ENCODE data around the gene F2. TPM values are rescaled to one million over a fixed set of nuclear protein-coding genes. Genes with fewer than 3 reads are reported as not detected.
A peak's percentile ranks its signal among the peaks of the same experiment; 100 is the strongest.
"Not testable (repeated sequence)": the region's sequence is repeated elsewhere in the genome, so short reads cannot be mapped to it uniquely, and the experiment has no call there.

Gene F2
- total RNA-seq: under 1 TPM in 1 of 2 donors, not detected in 1; 0.17 TPM

GRCh38 chr11:46719048-46719542 is at the start of gene F2:
Gene F2 (plus strand): TSS chr11:46719213. CDS start chr11:46719236, 23 bp downstream.
- H3K9me3 Mint-ChIP-seq: no peaks in the 10 kb centered on the region
- DNase-seq (ENCODE audit: low spot score) (no peak), ATAC-seq (peak; percentile 15)
- H3K4me1 Mint-ChIP-seq (ENCODE audit: low read depth in 2 of 2): no peaks in the 10 kb centered on the region
- no peaks in the 10 kb centered on the region for H3K27me3 Mint-ChIP-seq
- H3K36me3 Mint-ChIP-seq: no peaks in the 10 kb centered on the region
- no peak within 1 kb of the TSS for H3K27ac Mint-ChIP-seq
- H3K4me3 Mint-ChIP-seq: no peak within 1 kb of the TSS

GRCh38 chr11:46669711-46670139 is 49.3 kb upstream of the F2 start:
- Mint-ChIP-seq H3K4me1 (ENCODE audit: low read depth in 2 of 2) (peaks cover 35 to 39% of the 10 kb centered on the region in 2 donors), H3K27me3 (no peaks in the 10 kb centered on the region), H3K9me3 (no peaks in the 10 kb centered on the region), H3K36me3 (peaks cover 17% of the 10 kb centered on the region), H3K4me3 (peak overlapping the region; percentile 40), H3K27ac (peak overlapping the region; percentile 91 to 96)
- DNase-seq (ENCODE audit: low spot score) (no peak), ATAC-seq (no peak)

GRCh38 chr11:46670521-46670920 is 48.5 kb upstream of the F2 start:
- DNase-seq (ENCODE audit: low spot score); H3K27me3 Mint-ChIP-seq; H3K9me3 Mint-ChIP-seq; ATAC-seq: not testable (repeated sequence)
- Mint-ChIP-seq H3K36me3 (peaks cover 14% of the 10 kb centered on the region), H3K27ac (peak overlapping the region; percentile 91 to 96), H3K4me3 (peak overlapping the region; percentile 80), H3K4me1 (ENCODE audit: low read depth in 2 of 2) (peaks cover 38 to 45% of the 10 kb centered on the region in 2 donors)

GRCh38 chr11:46671958-46672315 is 47.1 kb upstream of the F2 start:
- DNase-seq (ENCODE audit: low spot score) (no peak), ATAC-seq (no peak)
- H3K36me3 Mint-ChIP-seq: peaks cover 10% of the 10 kb centered on the region
- H3K27ac Mint-ChIP-seq: peak overlapping the region; percentile 91 to 96
- H3K4me1 Mint-ChIP-seq (ENCODE audit: low read depth in 2 of 2): peaks cover 41 to 51% of the 10 kb centered on the region in 2 donors
- H3K27me3 Mint-ChIP-seq: no peaks in the 10 kb centered on the region
- peak overlapping the region; percentile 80 for H3K4me3 Mint-ChIP-seq
- no peaks in the 10 kb centered on the region for H3K9me3 Mint-ChIP-seq

GRCh38 chr11:46672381-46672839 is 46.6 kb upstream of the F2 start:
- Mint-ChIP-seq H3K4me1 (ENCODE audit: low read depth in 2 of 2) (peaks cover 43 to 53% of the 10 kb centered on the region in 2 donors), H3K4me3 (peak overlapping the region; percentile 80), H3K27ac (peak overlapping the region; percentile 91 to 96), H3K9me3 (no peaks in the 10 kb centered on the region), H3K36me3 (peaks cover 9% of the 10 kb centered on the region), H3K27me3 (no peaks in the 10 kb centered on the region)
- ATAC-seq: no peak
- DNase-seq (ENCODE audit: low spot score): no peak

- DNase-seq (ENCODE audit: low spot score) (no peak), ATAC-seq (no peak)
- H3K36me3 Mint-ChIP-seq: peaks cover 9% of the 10 kb centered on the region
- peak overlapping the region; percentile 91 to 96 for H3K27ac Mint-ChIP-seq
- no peaks in the 10 kb centered on the region for H3K9me3 Mint-ChIP-seq
- H3K27me3 Mint-ChIP-seq: no peaks in the 10 kb centered on the region
- no peak overlapping the region for H3K4me3 Mint-ChIP-seq
- peaks cover 43 to 56% of the 10 kb centered on the region in 2 donors for H3K4me1 Mint-ChIP-seq (ENCODE audit: low read depth in 2 of 2)
These were observed 45.1 kb upstream of the F2 start for GRCh38 chr11:46673713-46674462.

GRCh38 chr11:46674463-46675287 is 44.3 kb upstream of the F2 start:
- Mint-ChIP-seq H3K27me3 (no peaks in the 10 kb centered on the region), H3K4me3 (no peak overlapping the region), H3K36me3 (peaks cover 7% of the 10 kb centered on the region), H3K4me1 (ENCODE audit: low read depth in 2 of 2) (peaks cover 39 to 53% of the 10 kb centered on the region in 2 donors), H3K27ac (peak overlapping the region; percentile 89 to 91), H3K9me3 (no peaks in the 10 kb centered on the region)
- DNase-seq (ENCODE audit: low spot score): no peak
- ATAC-seq: no peak

GRCh38 chr11:46675288-46675851 is 43.6 kb upstream of the F2 start:
- Mint-ChIP-seq H3K9me3 (no peaks in the 10 kb centered on the region), H3K4me3 (no peak overlapping the region), H3K27ac (peak overlapping the region; percentile 89 to 91), H3K27me3 (no peaks in the 10 kb centered on the region), H3K4me1 (ENCODE audit: low read depth in 2 of 2) (peaks cover 35 to 48% of the 10 kb centered on the region in 2 donors), H3K36me3 (peaks cover 4% of the 10 kb centered on the region)
- ATAC-seq: peak in 1 of 2 donors; percentile 34
- DNase-seq (ENCODE audit: low spot score): no peak

GRCh38 chr11:46675949-46676348 is 43.1 kb upstream of the F2 start:
- no peak for ATAC-seq
- H3K27ac Mint-ChIP-seq: peak overlapping the region in 1 of 2 donors; percentile 89
- no peaks in the 10 kb centered on the region for H3K9me3 Mint-ChIP-seq
- DNase-seq (ENCODE audit: low spot score): no peak
- H3K36me3 Mint-ChIP-seq: peaks cover 4% of the 10 kb centered on the region
- H3K4me3 Mint-ChIP-seq: no peak overlapping the region
- no peaks in the 10 kb centered on the region for H3K27me3 Mint-ChIP-seq
- peaks cover 30 to 44% of the 10 kb centered on the region in 2 donors for H3K4me1 Mint-ChIP-seq (ENCODE audit: low read depth in 2 of 2)

GRCh38 chr11:46676436-46677158 is 42.4 kb upstream of the F2 start:
- Mint-ChIP-seq H3K4me3 (no peak overlapping the region), H3K9me3 (no peaks in the 10 kb centered on the region), H3K27ac (peak overlapping the region; percentile 35 to 61), H3K27me3 (no peaks in the 10 kb centered on the region), H3K4me1 (ENCODE audit: low read depth in 2 of 2) (peaks cover 25 to 39% of the 10 kb centered on the region in 2 donors), H3K36me3 (peaks cover 4% of the 10 kb centered on the region)
- DNase-seq (ENCODE audit: low spot score) (no peak), ATAC-seq (no peak)

GRCh38 chr11:46677169-46677568 is 41.8 kb upstream of the F2 start:
- Mint-ChIP-seq H3K27me3 (no peaks in the 10 kb centered on the region), H3K4me3 (no peak overlapping the region), H3K9me3 (no peaks in the 10 kb centered on the region), H3K27ac (peak overlapping the region; percentile 35 to 61), H3K4me1 (ENCODE audit: low read depth in 2 of 2) (peaks cover 21 to 34% of the 10 kb centered on the region in 2 donors), H3K36me3 (peaks cover 4% of the 10 kb centered on the region)
- no peak for ATAC-seq
- DNase-seq (ENCODE audit: low spot score): no peak

- DNase-seq (ENCODE audit: low spot score) (no peak), ATAC-seq (peak in 1 of 2 donors; percentile 10)
- H3K4me3 Mint-ChIP-seq: no peak overlapping the region
- no peaks in the 10 kb centered on the region for H3K9me3 Mint-ChIP-seq
- no peaks in the 10 kb centered on the region for H3K27me3 Mint-ChIP-seq
- no peak overlapping the region for H3K27ac Mint-ChIP-seq
- peaks cover 11 to 26% of the 10 kb centered on the region in 2 donors for H3K4me1 Mint-ChIP-seq (ENCODE audit: low read depth in 2 of 2)
- H3K36me3 Mint-ChIP-seq: no peaks in the 10 kb centered on the region
These were observed 40.8 kb upstream of the F2 start for GRCh38 chr11:46677991-46678740.
